ENCODE results near the gene CBFB. TPM values are rescaled to one million over a fixed set of nuclear protein-coding genes. Genes with fewer than 3 reads are reported as not detected.

Gene CBFB
- total and polyA plus RNA-seq, 2 of the 13 experiments (the other 11 are each of a cell fraction or from before 2014, with no cell fraction given), result 22.1 to 70.8 TPM

- CTCF ChIA-PET (ENCODE audit: low intra/inter-chr PET ratio, low total read pairs), result no interaction called here
- Histone ChIP-seq H3K4me1 (ENCODE audit: insufficient read depth, low read length) (peaks cover 7% of the 10 kb centered on the region; the same call in 1 of the 2 replicates), H3K4me2 (ENCODE audit: low read depth, low read length) (no peak overlapping the region), H2AFZ (ENCODE audit: low read length) (no peak overlapping the region), H4K20me1 (ENCODE audit: insufficient read depth, low read length) (no peaks in the 10 kb centered on the region), H3K27ac (ENCODE audit: extremely low read length, insufficient read depth, low read length) (no peak overlapping the region), H3K27me3 (ENCODE audit: control insufficient read depth in 1 of 2, insufficient read depth in 2 of 2, low read length in 2 of 2) (no peaks in the 10 kb centered on the region), H3K9me3 (ENCODE audit: low read length) (no peaks in the 10 kb centered on the region), H3K79me2 (ENCODE audit: insufficient read depth, low read length) (no peaks in the 10 kb centered on the region), H3K36me3 (replicated peaks in 1 of 2; ENCODE audit: control insufficient read depth in 1 of 2, insufficient read depth in 2 of 2, low read length in 2 of 2) (peaks cover 5 to 7% of the 10 kb centered on the region in 2 experiments; a peak in 4 of 5 replicates), H3K9ac (ENCODE audit: insufficient read depth, low read depth, low read length) (no peak overlapping the region), H3K4me3 (replicated peaks in 1 of 3; ENCODE audit: insufficient read depth in 1 of 3, low read depth in 2 of 3, low read length in 3 of 3) (no peak overlapping the region)
- BruUV-seq (replicated peaks), result no TSS peak
- POLR2A ChIA-PET, result no interaction called here
- intact Hi-C loops (cut with micrococcal nuclease; ENCODE audit: unreplicated experiment), result no loop called here
- no peak for DNase-seq (ENCODE audit: low spot score)
- FAIRE-seq, result no peak
- ATAC-seq, result no peak
- TF ChIP-seq, protein P1, sequence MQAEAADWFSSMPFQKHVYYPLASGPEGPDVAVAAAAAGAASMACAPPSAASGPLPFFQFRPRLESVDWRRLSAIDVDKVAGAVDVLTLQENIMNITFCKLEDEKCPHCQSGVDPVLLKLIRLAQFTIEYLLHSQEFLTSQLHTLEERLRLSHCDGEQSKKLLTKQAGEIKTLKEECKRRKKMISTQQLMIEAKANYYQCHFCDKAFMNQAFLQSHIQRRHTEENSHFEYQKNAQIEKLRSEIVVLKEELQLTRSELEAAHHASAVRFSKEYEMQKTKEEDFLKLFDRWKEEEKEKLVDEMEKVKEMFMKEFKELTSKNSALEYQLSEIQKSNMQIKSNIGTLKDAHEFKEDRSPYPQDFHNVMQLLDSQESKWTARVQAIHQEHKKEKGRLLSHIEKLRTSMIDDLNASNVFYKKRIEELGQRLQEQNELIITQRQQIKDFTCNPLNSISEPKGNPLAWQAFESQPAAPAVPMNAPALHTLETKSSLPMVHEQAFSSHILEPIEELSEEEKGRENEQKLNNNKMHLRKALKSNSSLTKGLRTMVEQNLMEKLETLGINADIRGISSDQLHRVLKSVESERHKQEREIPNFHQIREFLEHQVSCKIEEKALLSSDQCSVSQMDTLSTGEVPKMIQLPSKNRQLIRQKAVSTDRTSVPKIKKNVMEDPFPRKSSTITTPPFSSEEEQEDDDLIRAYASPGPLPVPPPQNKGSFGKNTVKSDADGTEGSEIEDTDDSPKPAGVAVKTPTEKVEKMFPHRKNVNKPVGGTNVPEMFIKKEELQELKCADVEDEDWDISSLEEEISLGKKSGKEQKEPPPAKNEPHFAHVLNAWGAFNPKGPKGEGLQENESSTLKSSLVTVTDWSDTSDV (CRISPR knock-in tag; IDR thresholded peaks at IDR 0.05), result no peak
- TF ChIP-seq MTA1 (CRISPR knock-in tag; IDR thresholded peaks at IDR 0.05; ENCODE audit: borderline replicate concordance), result no peak
- in situ Hi-C loops (cut with HindIII; ENCODE audit: extremely low pct_ligation_motif_present, low pct_unique_long_range_greater_than_20kb), result no loop called here
Observed at GRCh38 chr16:67087803-67088202, 58.9 kb downstream of the CBFB start.

GRCh38 chr16:67088551-67088950, 59.6 kb downstream of the CBFB start:
- Histone ChIP-seq H3K4me3 (replicated peaks in 1 of 3; ENCODE audit: insufficient read depth in 1 of 3, low read depth in 2 of 3, low read length in 3 of 3) (no peak overlapping the region), H3K4me2 (ENCODE audit: low read depth, low read length) (no peak overlapping the region), H4K20me1 (ENCODE audit: insufficient read depth, low read length) (no peaks in the 10 kb centered on the region), H3K9me3 (ENCODE audit: low read length) (no peaks in the 10 kb centered on the region), H3K4me1 (ENCODE audit: insufficient read depth, low read length) (peaks cover 7% of the 10 kb centered on the region; the same call in 1 of the 2 replicates), H3K79me2 (ENCODE audit: insufficient read depth, low read length) (no peaks in the 10 kb centered on the region), H3K27me3 (ENCODE audit: control insufficient read depth in 1 of 2, insufficient read depth in 2 of 2, low read length in 2 of 2) (no peaks in the 10 kb centered on the region), H2AFZ (ENCODE audit: low read length) (no peak overlapping the region), H3K9ac (ENCODE audit: insufficient read depth, low read depth, low read length) (no peak overlapping the region), H3K36me3 (replicated peaks in 1 of 2; ENCODE audit: control insufficient read depth in 1 of 2, insufficient read depth in 2 of 2, low read length in 2 of 2) (peaks cover 4 to 7% of the 10 kb centered on the region in 2 experiments), H3K27ac (ENCODE audit: extremely low read length, insufficient read depth, low read length) (no peak overlapping the region)
- DNase-seq (ENCODE audit: low spot score), result no peak
- intact Hi-C loops (cut with micrococcal nuclease; ENCODE audit: unreplicated experiment), result no loop called here
- in situ Hi-C loops (cut with HindIII; ENCODE audit: extremely low pct_ligation_motif_present, low pct_unique_long_range_greater_than_20kb), result no loop called here
- no TSS peak for BruUV-seq (replicated peaks)
- no peak for FAIRE-seq
- CTCF ChIA-PET (ENCODE audit: low intra/inter-chr PET ratio, low total read pairs), result no interaction called here
- POLR2A ChIA-PET, result no interaction called here
- WGBS (ENCODE audit: low lambda C conversion rate), result 94% methylated on average over 4 of the region's 4 CpGs
- no peak for ATAC-seq
- TF ChIP-seq RAD21 (CRISPR knock-in tag; IDR thresholded peaks at IDR 0.05) (no peak), FOXO4 (CRISPR knock-in tag; conservative IDR thresholded peaks at IDR 0.05) (no peak), FOXK2 (IDR thresholded peaks at IDR 0.05) (no peak), KLF6 (CRISPR knock-in tag; IDR thresholded peaks at IDR 0.05) (no peak), ZNF484 (CRISPR knock-in tag; IDR thresholded peaks at IDR 0.05; ENCODE audit: borderline replicate concordance, low read depth) (no peak), GLI4 (CRISPR knock-in tag; IDR thresholded peaks at IDR 0.05; ENCODE audit: borderline replicate concordance) (no peak), TCF7L2 (IDR thresholded peaks at IDR 0.05; ENCODE audit: low read depth, low read length) (no peak), USF2 (IDR thresholded peaks at IDR 0.05; ENCODE audit: low read depth, low read length) (no peak), USF2 (CRISPR knock-in tag; IDR thresholded peaks at IDR 0.05; ENCODE audit: borderline replicate concordance) (no peak)
- TF ChIP-seq, protein P2, sequence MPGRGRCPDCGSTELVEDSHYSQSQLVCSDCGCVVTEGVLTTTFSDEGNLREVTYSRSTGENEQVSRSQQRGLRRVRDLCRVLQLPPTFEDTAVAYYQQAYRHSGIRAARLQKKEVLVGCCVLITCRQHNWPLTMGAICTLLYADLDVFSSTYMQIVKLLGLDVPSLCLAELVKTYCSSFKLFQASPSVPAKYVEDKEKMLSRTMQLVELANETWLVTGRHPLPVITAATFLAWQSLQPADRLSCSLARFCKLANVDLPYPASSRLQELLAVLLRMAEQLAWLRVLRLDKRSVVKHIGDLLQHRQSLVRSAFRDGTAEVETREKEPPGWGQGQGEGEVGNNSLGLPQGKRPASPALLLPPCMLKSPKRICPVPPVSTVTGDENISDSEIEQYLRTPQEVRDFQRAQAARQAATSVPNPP (CRISPR knock-in tag; IDR thresholded peaks at IDR 0.05), result no peak
